Parathyroid adenoma (tissue), 2 donors: ENCODE measurements around the gene CEP57L1.
A peak's percentile ranks its signal among the peaks of the same experiment; 100 is the strongest.
"Not testable (repeated sequence)": the region's sequence is repeated elsewhere in the genome, so short reads cannot be mapped to it uniquely, and the experiment has no call there.

ENCODE experiments used
- H2AFZ ChIP-seq: fragments of 300-600 bp; sonication (generic); one replicate; pipeline ENCODE4 v1.7.0; 2017; ENCODE audit warnings: antibody characterized with exemption, mild to moderate bottlenecking
- H3K27ac ChIP-seq: fragments of 300-600 bp; sonication (generic); one replicate; pipeline ENCODE4 v1.7.0; 2017
- H3K27me3 ChIP-seq: fragments of 300-600 bp; sonication (generic); one replicate; pipeline ENCODE4 v1.7.0; 2017; ENCODE audit warnings: low read length; ENCODE audit not compliant: control insufficient read depth, insufficient read depth
- H3K36me3 ChIP-seq: fragments of 300-600 bp; sonication (generic); one replicate; pipeline ENCODE4 v1.7.0; 2017; ENCODE audit warnings: low read length; ENCODE audit not compliant: control insufficient read depth, insufficient read depth
- H3K4me1 ChIP-seq: fragments of 300-600 bp; sonication (generic); one replicate; pipeline ENCODE4 v1.7.0; 2017; ENCODE audit warnings: control low read depth
- H3K4me2 ChIP-seq: fragments of 300-600 bp; sonication (generic); one replicate; pipeline ENCODE4 v1.7.0; 2017; ENCODE audit warnings: low read length
- H3K4me3 ChIP-seq: fragments of 300-600 bp; sonication (generic); one replicate; pipeline ENCODE4 v1.7.0; 2017; ENCODE audit warnings: low read depth, low read length
- H3K79me2 ChIP-seq: fragments of 300-600 bp; sonication (generic); one replicate; pipeline ENCODE4 v1.7.0; 2017; ENCODE audit warnings: control low read depth
- H3K9ac ChIP-seq: fragments of 300-600 bp; sonication (generic); one replicate; pipeline ENCODE4 v1.7.0; 2017; ENCODE audit warnings: mild to moderate bottlenecking
- H3K9me3 ChIP-seq: fragments of 300-600 bp; sonication (generic); one replicate; pipeline ENCODE4 v1.7.0; 2017; ENCODE audit warnings: low read length; ENCODE audit not compliant: control insufficient read depth
- TF ChIP-seq, protein P1 (sequence below): fragments of 300-600 bp; sonication (generic); IDR thresholded peaks from one replicate; pipeline ENCODE4 v1.7.0; 2017; ENCODE audit warnings: antibody characterized with exemption, mild to moderate bottlenecking
- donor health status: primary hyperparathyroidism.

CEP57L1 gene

DNA sequence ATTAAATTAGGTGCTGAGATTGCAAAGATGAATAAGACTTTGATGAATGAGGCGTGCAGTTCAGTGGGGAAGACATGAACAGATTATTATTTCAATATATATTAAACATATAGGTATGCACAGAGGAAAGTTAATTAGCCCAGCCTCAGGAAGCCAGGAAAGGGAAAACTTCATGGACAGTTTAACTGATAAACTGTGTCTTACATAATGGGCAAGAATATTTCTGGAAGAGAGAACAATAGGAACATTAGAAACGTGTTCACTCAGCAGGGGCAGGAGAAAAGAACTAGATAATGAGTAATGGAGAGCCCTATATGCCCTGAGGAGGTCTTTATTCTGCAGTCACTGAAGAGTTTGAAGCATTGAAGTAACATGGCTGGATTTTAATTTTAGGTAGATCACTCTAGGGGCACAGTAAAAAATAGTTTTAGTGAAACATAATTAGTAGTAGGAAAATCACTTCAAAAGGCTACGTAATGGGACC, 23.6 kb downstream of the CEP57L1 start:
- Histone ChIP-seq H3K9ac (no peak overlapping the region), H3K4me1 (peaks cover 37% of the 10 kb centered on the region), H3K36me3 (no peaks in the 10 kb centered on the region), H3K9me3 (no peaks in the 10 kb centered on the region), H3K4me3 (no peak overlapping the region), H3K27me3 (no peaks in the 10 kb centered on the region), H3K79me2 (peaks cover 6% of the 10 kb centered on the region), H3K4me2 (peak overlapping the region; percentile 29), H2AFZ (peak overlapping the region; percentile 21), H3K27ac (peak overlapping the region; percentile 75)
- TF ChIP-seq, protein P1, sequence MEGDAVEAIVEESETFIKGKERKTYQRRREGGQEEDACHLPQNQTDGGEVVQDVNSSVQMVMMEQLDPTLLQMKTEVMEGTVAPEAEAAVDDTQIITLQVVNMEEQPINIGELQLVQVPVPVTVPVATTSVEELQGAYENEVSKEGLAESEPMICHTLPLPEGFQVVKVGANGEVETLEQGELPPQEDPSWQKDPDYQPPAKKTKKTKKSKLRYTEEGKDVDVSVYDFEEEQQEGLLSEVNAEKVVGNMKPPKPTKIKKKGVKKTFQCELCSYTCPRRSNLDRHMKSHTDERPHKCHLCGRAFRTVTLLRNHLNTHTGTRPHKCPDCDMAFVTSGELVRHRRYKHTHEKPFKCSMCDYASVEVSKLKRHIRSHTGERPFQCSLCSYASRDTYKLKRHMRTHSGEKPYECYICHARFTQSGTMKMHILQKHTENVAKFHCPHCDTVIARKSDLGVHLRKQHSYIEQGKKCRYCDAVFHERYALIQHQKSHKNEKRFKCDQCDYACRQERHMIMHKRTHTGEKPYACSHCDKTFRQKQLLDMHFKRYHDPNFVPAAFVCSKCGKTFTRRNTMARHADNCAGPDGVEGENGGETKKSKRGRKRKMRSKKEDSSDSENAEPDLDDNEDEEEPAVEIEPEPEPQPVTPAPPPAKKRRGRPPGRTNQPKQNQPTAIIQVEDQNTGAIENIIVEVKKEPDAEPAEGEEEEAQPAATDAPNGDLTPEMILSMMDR: no peak

DNA sequence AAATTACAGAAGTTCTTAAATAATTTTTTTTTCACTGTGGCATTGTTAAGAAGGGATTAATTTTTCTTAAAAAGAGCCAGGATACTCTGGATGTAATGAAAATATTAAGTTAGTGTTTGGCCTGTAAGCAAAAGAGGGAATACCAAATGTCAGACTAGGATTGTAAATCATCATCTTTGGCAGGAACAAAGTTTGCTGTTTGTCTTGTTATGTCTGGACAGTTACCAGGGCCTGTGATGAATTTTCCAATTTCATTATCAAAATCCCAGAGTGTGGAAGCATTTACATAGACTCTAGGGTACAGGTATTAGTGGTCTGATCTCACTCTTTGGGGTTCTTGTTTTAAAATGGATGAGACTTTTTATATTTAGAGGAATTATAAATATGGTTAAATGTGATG, 26.1 kb downstream of the CEP57L1 start:
- H3K27me3 ChIP-seq: no peaks in the 10 kb centered on the region
- TF ChIP-seq, protein P1: no peak
- peak overlapping the region; percentile 75 for H3K27ac ChIP-seq
- H3K79me2 ChIP-seq: peaks cover 3% of the 10 kb centered on the region
- peaks cover 44% of the 10 kb centered on the region for H3K4me1 ChIP-seq
- no peak overlapping the region for H3K9ac ChIP-seq
- H3K4me2 ChIP-seq: peak overlapping the region; percentile 73
- H3K4me3 ChIP-seq: peak overlapping the region; percentile 62
- no peaks in the 10 kb centered on the region for H3K9me3 ChIP-seq
- peak overlapping the region; percentile 56 for H2AFZ ChIP-seq
- H3K36me3 ChIP-seq: no peaks in the 10 kb centered on the region

DNA sequence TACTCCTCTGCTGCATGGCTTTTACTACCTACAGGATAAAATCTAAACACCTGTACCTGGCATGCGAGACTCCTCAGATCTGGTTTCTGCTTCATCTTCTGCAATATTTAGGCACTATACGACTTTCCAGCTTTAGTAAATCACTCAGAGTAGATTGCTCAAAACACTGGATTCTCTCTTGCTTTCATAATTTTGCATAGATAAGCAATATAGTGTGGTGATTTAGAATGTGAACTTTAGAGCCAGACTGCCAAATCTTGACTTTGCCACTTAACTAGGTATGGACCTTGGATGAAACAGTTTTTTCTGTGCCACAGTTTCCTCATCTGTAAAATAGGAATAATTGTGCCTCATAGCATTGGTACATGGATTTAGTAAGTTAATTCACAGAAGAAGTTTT, 28.9 kb downstream of the CEP57L1 start:
- peaks cover 3% of the 10 kb centered on the region for H3K79me2 ChIP-seq
- H3K27ac ChIP-seq: peak overlapping the region; percentile 75
- TF ChIP-seq, protein P1: no peak
- no peaks in the 10 kb centered on the region for H3K9me3 ChIP-seq
- H3K4me2 ChIP-seq: no peak overlapping the region
- H3K9ac ChIP-seq: no peak overlapping the region
- H3K4me3 ChIP-seq: no peak overlapping the region
- H2AFZ ChIP-seq: no peak overlapping the region
- peaks cover 35% of the 10 kb centered on the region for H3K4me1 ChIP-seq
- no peaks in the 10 kb centered on the region for H3K36me3 ChIP-seq
- no peaks in the 10 kb centered on the region for H3K27me3 ChIP-seq

DNA sequence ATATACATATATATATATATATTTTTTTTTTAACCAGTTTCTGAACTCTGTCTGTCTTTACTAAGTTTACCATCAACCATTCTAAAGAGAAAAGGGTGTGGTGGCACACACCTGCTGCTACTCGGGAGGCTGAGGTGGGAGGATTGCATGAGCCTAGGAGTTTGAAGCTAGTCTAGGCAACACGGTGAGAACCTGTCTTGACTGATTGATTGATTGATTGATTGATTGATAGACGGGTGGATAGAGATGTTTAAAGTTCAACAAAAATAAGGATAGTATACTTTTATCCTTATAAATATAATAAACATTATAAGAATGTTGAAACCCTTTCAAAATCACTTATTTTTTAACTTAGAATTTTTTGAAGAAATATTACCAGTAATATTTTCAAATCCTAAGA, 30.2 kb downstream of the CEP57L1 start:
- Histone ChIP-seq H3K79me2 (peaks cover 6% of the 10 kb centered on the region), H3K9ac (no peak overlapping the region), H3K27me3 (no peaks in the 10 kb centered on the region), H2AFZ (no peak overlapping the region), H3K9me3 (no peaks in the 10 kb centered on the region), H3K4me3 (no peak overlapping the region), H3K36me3 (no peaks in the 10 kb centered on the region), H3K4me2 (no peak overlapping the region), H3K27ac (no peak overlapping the region), H3K4me1 (peaks cover 32% of the 10 kb centered on the region)
- TF ChIP-seq, protein P1: no peak

DNA sequence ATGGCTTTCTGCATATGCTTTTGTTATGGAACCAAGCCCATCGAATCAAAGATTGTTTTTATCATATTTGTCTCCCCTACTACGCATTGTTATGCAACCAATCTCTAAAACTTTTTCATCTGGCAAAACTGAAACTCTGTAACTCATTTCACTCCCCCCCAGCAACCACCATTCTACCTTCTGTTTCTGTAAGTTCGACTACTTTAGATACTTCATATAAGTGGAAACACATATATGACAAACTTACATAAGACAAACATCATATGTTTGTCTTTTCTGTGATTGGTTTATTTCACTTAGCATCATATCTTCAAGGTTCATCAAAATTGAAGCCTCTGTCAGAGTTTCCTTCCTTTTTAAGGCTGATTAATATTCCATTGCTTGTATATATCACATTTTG, 34.8 kb downstream of the CEP57L1 start:
- H2AFZ ChIP-seq: no peak overlapping the region
- H3K4me2 ChIP-seq: no peak overlapping the region

DNA sequence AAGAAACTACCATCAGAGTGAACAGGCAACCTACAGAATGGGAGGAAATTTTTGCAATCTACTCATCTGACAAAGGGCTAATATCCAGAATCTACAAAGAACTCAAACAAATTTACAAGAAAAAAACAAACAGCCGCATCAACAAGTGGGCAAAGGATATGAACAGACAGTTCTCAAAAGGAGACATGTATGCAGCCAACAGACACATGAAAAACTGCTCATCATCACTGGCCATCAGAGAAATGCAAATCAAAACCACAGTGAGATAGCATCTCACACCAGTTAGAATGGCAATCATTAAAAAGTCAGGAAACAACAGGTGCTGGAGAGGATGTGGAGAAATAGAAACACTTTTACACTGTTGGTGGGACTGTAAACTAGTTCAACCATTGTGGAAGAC, 40.3 kb downstream of the CEP57L1 start:
- not testable (repeated sequence) for H3K4me3 ChIP-seq, H3K9me3 ChIP-seq, H3K4me1 ChIP-seq, H3K9ac ChIP-seq, H2AFZ ChIP-seq, H3K4me2 ChIP-seq, H3K27ac ChIP-seq, H3K36me3 ChIP-seq, H3K27me3 ChIP-seq, H3K79me2 ChIP-seq

More for the DNA sequence above, 34.8 kb downstream of the CEP57L1 start:
- no peak overlapping the region for H3K4me3 ChIP-seq
- peaks cover 6% of the 10 kb centered on the region for H3K79me2 ChIP-seq
- H3K27me3 ChIP-seq: no peaks in the 10 kb centered on the region
- H3K36me3 ChIP-seq: no peaks in the 10 kb centered on the region
- TF ChIP-seq, protein P1: no peak
- peaks cover 6% of the 10 kb centered on the region for H3K4me1 ChIP-seq
- no peak overlapping the region for H3K9ac ChIP-seq
- H3K9me3 ChIP-seq: no peaks in the 10 kb centered on the region
- H3K27ac ChIP-seq: no peak overlapping the region

DNA sequence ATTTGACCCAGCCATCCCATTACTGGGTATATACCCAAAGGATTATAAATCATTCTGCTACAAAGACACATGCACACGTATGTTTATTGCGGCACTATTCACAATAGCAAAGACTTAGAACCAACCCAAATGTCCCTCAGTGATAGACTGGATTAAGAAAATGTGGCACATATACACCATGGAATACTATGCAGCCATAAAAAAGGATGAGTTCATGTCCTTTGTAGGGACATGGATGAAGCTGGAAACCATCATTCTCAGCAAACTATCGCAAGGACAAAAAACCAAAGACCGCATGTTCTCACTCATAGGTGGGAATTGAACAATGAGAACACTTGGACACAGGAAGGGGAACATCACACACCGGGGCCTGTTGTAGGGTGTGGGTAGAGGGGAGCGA, 40.7 kb downstream of the CEP57L1 start:
- H2AFZ ChIP-seq, H3K9ac ChIP-seq, H3K4me2 ChIP-seq, H3K4me3 ChIP-seq, H3K9me3 ChIP-seq, H3K27me3 ChIP-seq, H3K4me1 ChIP-seq, H3K27ac ChIP-seq, H3K79me2 ChIP-seq, H3K36me3 ChIP-seq: not testable (repeated sequence)
